HG03064 (cell line): ENCODE data around the gene TAS2R5.
A peak's percentile ranks its signal among the peaks of the same experiment; 100 is the strongest.
"Not testable (repeated sequence)": the region's sequence is repeated elsewhere in the genome, so short reads cannot be mapped to it uniquely, and the experiment has no call there.

Source experiments
- ATAC-seq: cut with Tn5 transposase; IDR thresholded peaks from one replicate; pipeline ENCODE4 v1.9.1; 2021; ENCODE audit warnings: low read depth; ENCODE audit not compliant: unreplicated experiment

TAS2R5 gene, protein sequence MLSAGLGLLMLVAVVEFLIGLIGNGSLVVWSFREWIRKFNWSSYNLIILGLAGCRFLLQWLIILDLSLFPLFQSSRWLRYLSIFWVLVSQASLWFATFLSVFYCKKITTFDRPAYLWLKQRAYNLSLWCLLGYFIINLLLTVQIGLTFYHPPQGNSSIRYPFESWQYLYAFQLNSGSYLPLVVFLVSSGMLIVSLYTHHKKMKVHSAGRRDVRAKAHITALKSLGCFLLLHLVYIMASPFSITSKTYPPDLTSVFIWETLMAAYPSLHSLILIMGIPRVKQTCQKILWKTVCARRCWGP

DNA sequence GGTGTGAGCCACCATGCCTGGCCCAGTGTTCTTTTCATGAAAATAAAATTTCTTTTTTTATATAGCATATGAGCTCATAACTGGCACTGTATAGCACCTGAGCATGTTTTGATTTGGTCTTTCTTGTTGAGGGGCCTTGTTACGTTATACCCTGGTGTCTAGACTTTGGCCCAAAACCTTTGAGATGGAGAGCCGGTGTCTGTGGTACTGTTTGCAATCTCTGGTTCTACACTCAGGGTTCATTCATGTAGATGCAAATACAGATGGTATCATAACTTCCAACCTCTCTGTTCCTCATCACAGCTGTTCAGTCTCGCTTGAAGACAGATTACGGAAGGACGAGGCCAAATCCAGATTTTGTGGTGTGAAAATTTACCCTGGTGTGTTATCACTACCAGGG is at the start of gene TAS2R5:
Gene TAS2R5, plus strand, starts transcription at position 301 of the 400 bp plus-strand sequence. CDS start 145 bp downstream, outside the sequence.
- no peak for ATAC-seq

DNA sequence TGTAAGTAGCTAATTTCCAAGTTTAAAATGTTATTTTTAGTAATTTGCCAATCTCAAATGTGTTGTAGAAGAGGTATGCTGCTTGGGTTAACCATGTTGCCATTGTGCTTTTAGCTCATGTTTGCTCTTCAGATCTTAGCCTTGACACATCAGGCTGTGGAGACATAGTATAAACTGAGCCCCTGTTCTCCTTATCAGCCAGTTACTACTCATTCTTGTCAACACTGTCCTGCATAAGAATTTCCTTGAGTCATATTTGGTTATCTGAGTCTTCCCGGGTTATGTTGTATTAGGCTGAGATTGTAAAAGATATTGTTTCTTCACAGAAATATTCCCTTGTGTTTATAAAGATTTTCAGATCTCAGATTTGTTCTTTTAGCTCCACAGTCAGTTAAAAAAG is 47.8 kb upstream of the TAS2R5 start:
- no peak for ATAC-seq

GRCh38 chr7:141744131-141744530 is 45.9 kb upstream of the TAS2R5 start:
- ATAC-seq, result no peak

GRCh38 chr7:141748396-141748795 is 41.6 kb upstream of the TAS2R5 start:
- ATAC-seq, result no peak

DNA sequence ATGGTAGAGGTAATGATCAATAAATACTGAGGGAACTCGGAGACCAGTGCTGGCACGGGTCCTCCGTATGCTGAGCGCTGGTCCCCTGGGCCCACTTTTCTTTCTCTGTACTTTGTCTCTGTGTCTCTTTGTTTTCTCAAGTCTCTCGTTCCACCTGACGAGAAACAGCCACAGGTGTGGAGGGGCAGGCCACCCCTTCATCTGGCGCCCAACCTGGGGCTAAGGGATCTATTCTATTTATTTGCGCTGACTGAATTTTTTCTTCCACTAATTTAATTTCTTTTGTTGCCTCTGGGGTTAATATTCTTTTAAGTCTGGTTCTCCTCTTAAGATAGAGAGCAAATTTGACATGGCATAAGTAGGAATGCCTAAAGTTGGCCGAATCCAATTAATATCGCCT is 38.1 kb upstream of the TAS2R5 start:
- ATAC-seq, result not testable (repeated sequence)

DNA sequence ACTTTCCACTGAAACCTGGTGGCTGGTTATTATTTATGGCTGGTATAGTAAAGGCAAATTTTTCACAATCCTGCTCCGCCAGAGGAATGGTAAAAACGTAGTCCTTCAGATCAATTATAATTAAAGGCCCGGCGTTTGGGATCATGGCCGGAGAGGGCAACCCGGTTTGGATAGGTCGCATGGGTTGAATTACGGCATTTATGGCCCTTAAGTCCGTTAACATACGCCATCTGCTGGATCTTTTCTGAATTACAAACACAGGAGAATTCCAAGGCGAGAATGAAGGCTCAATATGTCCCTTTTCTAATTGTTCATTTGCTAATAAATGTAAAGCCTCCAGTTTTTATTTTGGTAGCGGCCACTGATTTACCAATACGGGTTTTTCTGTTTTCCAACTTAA is 37.4 kb upstream of the TAS2R5 start:
- ATAC-seq, result no peak

DNA sequence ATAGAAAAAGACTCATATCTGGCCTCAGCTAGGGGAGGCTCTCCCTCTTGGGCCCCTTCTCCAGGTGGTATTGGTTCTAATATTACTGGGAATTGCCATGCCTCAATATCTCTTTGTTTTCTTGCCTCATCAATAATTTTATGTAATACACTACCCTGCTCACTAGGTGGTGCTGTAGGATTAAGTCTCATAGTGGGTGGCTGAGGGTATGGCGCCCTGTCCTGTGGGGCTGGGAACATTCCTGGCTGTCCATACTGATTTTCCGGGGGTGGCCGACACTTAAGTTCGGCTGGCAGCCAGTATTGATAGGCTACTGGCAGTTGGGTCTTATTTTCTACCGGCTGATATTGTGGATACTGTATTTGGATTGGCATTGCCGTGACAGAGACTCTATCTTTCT is 35.1 kb upstream of the TAS2R5 start:
- ATAC-seq, result no peak

- no peak for ATAC-seq
Observed at GRCh38 chr7:141763797-141764196, 26.2 kb upstream of the TAS2R5 start, which contains the start of gene TAS2R3. Gene TAS2R3 (plus strand): TSS chr7:141764097. CDS start chr7:141764159, 62 bp downstream.

- not testable (repeated sequence) for ATAC-seq
Observed at GRCh38 chr7:141770083-141770583, 19.9 kb upstream of the TAS2R5 start.

- no peak for ATAC-seq
Observed at GRCh38 chr7:141776374-141776773, 13.6 kb upstream of the TAS2R5 start, which contains the start of gene TAS2R4. Gene TAS2R4 (plus strand): TSS chr7:141776674. CDS start chr7:141778489, 1,815 bp downstream.

- ATAC-seq, result peak; percentile 67
Observed at GRCh38 chr7:141785706-141786552, 4.1 kb upstream of the TAS2R5 start.

DNA sequence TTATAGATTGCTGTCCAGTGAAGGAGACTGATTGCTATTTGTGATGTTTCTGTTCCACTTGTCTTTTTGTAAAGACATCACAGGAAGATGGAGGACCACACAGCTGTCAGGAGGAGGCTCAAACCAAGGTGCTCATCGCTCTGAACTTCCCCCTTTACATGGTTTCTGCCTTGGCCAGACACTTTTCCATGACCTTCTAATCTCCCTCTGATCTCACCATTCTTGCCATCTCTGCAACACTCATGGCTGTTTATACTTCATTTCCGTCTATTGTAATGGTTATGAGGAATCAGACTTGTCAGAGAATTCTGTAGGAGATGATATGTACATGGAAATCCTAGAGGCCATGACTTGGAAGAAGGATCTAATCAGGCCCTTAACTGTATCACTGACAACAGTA is 1.7 kb upstream of the TAS2R5 start:
- ATAC-seq, result no peak

GRCh38 chr7:141792526-141792925 is 2.5 kb downstream of the TAS2R5 start:
- no peak for ATAC-seq

DNA sequence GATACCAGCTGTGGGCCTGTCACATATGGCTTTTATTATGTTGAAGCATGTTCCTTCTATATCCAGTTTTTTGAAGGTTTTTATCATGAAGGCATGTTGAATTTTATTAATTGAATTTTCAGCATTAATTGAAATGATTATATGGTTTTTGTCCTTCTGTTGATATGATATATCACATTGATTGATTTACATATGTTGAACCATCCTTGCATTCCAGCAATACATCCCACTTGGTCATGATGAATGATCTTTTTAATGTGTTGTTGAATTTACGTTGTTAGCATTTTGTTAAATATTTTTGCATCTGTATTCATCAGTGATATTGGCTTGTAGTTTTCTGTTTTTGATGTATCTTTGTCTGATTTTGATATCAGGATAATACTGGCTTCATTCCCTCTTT is 30.1 kb downstream of the TAS2R5 start:
- no peak for ATAC-seq

GRCh38 chr7:141822432-141822831 is 32.4 kb downstream of the TAS2R5 start:
- not testable (repeated sequence) for ATAC-seq

- no peak for ATAC-seq
Observed at GRCh38 chr7:141837683-141838082, 47.7 kb downstream of the TAS2R5 start.

GRCh38 chr7:141838581-141838980 is 48.6 kb downstream of the TAS2R5 start:
- ATAC-seq, result no peak

GRCh38 chr7:141839256-141839655 is 49.2 kb downstream of the TAS2R5 start:
- no peak for ATAC-seq

- ATAC-seq, result no peak
Observed at GRCh38 chr7:141840708-141841107, 50.7 kb downstream of the TAS2R5 start.
